GM18508 (cell line): ENCODE data around the gene NNT.
"Not testable (repeated sequence)": the region's sequence is repeated elsewhere in the genome, so short reads cannot be mapped to it uniquely, and the experiment has no call there.

Source experiments
- ATAC-seq: cut with Tn5 transposase; IDR thresholded peaks from one replicate; pipeline ENCODE4 v1.9.1; 2021; ENCODE audit warnings: moderate number of reproducible peaks; ENCODE audit not compliant: insufficient read depth, unreplicated experiment

The NNT gene

DNA sequence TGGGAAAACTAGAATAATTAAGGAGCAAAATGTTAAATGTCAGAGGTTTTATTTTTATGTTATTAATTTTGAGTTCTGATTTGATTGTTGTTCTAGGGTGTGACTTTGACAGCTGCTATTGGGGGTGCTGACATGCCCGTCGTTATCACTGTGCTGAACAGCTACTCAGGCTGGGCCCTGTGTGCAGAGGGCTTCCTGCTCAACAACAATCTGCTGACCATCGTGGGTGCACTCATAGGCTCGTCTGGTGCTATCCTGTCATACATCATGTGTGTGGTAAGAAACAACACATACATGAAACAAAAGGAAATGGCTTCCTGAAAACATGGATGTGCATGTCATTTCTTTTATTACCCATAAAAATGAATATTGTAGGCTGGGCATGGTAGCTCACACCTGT lies 56.1 kb downstream of the NNT start:
- ATAC-seq, result no peak

DNA sequence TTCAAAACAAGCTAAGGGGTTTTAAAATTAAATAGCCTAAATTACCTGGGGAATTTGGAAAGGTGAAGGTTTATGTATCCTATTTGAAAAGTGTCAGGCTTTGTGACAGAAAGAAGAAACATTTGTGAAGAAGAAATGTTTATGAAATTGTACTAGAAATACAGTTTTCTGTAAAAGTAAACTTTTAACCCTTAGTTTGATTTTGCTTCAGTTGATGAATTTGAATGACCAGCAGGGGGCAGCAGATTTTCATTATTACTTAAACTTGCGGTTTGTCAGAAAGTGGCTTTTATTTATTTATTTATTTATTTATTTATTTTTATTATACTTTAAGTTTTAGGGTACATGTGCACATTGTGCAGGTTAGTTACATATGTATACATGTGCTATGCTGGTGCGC lies 58.1 kb downstream of the NNT start:
- ATAC-seq, result no peak

DNA sequence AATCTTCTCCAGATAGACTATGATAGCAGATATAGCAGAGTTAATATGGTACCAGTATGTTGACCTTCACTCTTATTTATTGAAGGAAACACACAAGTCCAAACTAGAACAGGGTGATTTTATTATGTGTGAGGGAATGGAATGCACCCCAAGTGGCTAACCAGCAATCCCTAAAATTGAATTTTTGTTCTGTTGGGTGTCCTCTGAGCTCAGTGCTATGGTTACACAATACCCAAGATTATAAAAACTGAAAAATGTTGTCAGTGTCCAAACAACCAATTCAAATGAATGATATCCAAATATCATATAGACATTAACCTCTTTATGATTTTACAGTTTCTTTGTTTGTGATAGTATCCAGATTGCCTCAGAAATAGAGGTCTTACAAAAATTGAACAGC lies 60.9 kb downstream of the NNT start:
- no peak for ATAC-seq

DNA sequence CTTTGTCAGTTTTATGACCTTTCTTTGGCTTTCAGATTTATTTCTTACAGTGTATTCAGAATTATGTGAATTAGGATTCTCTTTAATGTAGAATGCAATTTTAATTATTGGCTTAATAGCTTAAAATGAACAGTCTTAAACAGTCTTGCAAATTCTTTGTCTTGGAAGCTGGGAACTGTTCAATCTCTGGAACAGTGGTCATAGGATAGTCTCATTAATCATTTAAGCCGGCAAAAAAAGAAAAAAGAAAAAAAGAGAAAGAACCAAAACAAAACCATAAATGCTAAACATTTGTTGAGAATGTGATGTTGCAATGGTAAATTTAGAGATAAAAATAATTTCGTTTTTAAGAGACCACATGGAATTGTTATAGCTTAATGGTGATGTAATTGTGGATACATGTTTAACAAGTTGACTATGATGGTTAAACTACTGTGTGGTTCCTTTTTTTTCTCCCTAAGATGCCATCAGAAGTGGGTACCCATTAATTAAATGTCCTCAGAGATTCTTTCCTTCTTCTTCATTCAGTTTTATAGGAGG lies 61.6 kb downstream of the NNT start:
- no peak for ATAC-seq

DNA sequence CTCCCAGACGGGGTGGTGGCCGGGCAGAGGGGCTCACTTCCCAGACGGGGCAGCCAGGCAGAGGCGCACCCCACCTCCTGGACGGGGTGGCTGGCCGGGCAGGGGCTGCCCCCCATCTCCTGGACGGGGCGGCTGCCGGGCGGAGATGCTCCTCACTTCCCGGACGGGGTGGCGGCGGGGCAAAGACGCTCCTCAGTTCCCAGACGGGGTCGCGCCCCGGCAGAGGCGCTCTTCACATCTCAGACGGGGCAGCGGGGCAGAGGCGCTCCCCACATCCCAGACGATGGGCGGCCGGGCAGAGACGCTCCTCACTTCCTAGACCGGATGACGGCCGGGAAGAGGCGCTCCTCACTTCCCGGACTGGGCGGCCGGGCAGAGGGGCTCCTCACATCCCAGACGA lies 62.8 kb downstream of the NNT start:
- ATAC-seq, result not testable (repeated sequence)

DNA sequence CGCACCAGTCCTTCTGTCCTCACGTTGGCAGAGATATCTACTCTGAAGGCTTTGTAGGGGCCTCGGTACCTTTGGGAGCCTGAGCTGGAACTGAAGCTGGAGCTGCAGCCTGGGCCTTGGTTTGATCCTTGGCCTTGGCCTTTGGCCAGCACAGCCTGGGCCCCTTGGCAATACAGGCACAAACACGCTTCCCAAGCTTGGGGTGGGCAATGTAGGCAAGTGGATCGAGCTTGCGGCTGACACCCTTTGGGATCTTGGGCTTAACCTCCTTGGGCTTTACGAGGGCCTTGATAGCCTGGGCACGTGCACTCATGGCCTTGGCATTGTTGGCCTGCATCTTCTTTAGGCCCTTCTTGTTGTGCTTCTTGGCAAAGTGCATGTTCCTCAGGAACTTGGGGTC lies 63.7 kb downstream of the NNT start:
- ATAC-seq, result not testable (repeated sequence)

DNA sequence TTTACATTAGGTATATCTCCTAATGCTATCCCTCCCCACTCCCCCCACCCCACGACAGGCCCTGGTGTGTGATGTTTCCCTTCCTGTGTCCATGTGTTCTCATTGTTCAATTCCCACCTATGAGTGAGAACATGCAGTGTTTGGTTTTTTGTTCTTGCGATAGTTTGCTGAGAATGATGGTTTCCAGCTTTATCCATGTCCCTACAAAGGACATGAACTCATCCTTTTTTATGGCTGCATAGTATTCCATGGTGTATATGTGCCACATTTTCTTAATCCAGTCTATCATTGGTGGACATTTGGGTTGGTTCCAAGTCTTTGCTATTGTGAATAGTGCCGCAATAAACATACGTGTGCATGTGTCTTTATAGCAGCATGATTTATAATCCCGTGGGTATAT lies 64.4 kb downstream of the NNT start:
- ATAC-seq, result not testable (repeated sequence)

DNA sequence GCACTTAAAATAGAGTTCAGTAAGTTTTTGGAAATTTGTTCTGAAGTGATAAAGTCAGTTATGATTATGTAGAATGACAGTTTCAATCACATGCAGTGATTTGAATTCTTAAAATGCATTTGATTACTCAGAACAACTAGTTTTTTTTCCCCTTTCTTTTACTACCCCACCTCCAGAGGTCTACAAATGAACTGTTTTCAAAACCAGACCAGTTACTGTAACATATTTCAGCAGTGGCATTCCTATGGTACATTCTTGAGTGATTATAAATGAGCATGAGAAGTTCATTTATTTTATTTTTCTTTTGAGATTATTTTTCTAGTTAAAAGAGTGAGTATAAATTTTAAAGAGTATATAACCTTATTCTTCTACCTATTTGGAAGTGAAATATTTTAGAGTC lies 71.6 kb downstream of the NNT start:
- ATAC-seq, result no peak

DNA sequence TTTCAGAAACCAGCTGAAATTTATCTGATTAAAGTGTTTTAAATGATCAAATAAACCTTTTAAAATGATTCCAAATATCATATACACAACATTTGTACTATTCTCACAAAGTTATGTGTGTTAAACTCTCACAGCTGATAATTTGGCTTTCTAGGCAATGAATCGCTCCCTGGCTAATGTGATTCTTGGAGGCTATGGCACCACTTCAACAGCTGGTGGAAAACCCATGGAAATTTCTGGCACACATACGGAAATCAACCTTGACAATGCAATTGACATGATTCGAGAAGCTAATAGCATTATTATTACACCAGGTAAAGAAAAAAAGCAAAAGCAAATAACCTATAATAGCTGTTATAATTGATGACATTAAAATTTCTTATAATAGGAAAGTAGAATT lies 72.4 kb downstream of the NNT start:
- ATAC-seq, result no peak

DNA sequence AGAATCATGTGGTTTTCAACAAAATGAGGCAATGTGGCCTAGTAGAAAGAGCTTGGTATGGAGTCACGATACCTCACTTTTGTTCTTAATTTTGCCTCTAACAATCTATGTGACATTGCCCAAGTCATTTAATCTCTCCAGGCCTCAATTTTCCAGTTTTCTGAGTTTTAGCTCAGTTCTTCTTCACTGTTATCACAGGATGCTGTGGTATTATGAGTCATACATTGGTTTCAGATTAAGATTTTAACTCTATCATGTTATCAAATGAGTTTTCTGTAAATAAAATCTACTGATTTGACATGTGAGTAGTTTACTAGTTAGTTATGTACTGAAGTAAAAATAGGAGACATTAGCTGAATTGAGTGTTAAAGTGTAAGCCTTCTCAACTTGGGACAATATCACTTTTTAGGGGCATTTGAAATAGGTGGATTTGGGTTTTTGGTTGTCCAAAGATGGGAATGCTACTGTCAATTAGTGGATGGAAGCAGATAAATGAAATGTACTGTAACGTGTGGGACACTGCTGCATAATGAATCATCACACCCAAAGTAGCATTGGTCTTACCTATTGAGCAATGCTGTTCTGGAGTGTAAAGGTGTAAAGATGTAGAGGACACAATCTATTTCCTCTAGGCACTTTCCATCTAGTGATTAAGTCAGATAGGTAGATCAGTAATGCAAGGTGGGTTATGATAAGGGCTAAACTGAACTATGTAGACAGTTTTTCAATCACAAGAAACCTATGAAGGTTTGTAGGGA lies 73.3 kb downstream of the NNT start:
- no peak for ATAC-seq

DNA sequence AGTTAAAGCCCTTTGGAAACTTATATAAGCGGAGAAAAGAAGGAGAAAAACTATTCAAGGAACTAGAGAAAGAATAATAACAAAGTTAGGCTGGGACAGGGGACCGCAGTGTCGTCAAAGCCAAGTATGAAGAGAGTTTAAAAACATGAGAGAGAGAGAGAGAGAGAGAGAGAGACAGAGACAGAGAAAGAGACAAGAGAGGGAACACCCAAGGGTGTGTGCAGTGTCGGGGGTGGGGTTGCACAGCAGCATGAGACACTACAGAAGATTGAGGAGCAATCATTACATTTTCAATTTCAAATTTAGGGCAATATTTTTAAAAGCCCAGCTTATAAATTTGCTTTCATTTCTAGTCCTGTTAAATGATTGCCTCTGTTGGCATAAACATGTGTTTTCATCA lies 74.3 kb downstream of the NNT start:
- no peak for ATAC-seq

DNA sequence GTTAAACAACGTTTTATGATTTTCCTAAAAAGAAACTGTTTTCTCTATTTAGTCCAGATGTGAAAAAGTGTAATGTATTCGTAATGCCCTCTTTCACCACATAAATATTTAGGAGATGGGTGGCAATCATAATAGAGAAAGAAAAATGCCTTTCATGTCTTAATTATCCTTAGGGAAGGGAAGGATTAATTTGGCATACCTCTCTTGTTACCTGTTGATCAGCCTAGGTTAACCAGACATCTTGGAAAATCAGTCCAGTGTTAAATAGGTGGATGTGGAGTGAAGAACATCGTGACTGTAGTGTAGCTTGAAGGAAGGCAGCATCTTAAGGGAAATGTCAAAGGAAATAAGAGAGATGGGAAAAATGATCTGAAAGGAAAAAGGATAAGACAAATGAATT lies 76.2 kb downstream of the NNT start:
- no peak for ATAC-seq

DNA sequence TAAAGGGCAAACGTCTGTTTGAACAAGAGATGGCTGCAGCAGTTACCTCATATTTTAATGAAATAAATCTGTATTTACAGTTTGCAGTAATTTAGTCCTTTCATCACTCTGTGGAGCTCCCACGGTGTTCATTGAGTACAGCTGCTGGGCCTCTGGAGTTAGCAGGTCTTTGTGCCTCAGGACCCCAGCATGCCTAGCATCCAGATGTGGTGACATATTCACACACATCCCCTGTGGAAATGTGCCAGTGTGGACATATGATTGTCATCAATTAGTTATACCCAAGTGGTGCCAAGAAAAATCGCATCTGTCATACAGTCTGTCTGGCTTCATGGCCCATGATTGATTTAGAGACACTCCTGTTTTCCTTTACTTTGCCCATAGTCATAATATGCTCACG lies 77.3 kb downstream of the NNT start:
- ATAC-seq, result no peak

DNA sequence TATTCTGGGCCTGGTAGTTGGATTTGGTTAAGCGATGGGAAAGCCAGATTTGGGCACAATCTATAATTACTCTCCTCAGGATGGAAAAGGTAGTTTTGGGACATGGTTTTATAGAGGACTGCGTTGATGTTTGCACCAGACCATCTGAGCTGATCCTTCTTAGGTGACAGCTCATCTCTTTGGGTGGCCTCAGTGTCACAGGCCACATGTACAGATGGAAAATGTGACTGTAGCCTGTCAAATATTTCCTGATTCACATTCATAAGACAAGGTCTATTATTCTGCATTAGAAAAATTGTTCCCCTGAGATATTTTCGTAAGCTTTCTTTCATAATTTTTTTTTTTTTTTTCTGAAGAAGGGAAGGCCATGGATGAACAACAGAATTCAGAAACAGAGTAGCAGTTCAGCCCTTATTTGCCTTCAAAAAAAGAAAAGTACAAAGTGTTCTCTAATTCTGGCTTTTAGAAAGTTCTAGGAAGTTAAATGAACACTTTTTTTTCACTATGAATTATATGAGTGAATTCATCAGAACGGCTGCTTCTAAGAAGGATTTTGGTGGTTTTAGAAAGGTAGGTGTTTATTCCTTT lies 81.0 kb downstream of the NNT start:
- no peak for ATAC-seq

DNA sequence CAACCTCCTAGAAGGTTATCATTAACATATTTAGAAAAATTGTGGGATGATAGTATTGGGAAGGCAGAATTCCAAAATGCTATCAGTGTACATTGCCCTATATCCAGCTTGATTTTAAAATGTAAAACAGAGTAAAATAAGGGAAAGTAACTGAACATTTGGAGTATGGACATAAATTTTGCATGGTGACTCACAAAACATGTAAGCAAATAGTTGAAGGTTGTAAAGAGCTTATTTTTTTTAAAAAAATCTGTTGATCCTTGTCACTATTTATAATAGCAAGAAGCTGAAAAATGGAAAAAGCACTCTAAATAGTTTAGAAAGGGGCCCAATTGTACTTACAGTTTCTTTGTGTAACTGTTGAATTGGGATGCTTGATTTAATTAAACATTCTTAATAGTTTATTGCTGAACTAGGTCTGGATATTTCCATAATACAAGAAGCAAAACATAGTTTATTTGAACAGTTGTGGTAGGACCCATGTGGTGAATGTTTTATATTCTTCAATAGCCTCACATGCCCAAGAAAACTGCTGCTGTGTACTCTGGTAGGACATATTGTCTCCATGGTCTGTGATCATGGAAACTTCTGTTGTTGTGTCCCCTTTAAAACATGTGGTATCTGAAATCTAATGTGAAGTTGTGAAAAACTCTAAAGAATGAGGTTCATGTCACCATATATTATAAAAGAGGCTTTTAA lies 82.4 kb downstream of the NNT start:
- no peak for ATAC-seq

DNA sequence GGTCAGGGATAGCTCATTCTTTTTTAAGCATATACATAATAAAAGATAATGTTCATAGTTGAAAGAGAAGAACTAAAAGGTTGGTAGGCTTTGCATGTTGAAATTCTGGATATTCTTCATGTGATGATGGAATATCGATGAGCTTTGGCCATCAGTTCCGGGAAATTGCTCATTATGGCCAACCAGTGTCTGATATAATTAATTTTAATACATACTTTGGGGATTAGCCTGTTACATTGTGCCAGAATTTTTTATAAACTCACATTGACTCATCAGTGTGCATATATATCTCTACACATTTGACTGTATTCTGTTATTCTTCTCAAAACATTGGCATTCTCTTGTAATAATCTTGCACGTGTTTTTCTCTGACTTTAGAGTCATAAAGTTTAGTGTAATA lies 84.3 kb downstream of the NNT start:
- no peak for ATAC-seq

DNA sequence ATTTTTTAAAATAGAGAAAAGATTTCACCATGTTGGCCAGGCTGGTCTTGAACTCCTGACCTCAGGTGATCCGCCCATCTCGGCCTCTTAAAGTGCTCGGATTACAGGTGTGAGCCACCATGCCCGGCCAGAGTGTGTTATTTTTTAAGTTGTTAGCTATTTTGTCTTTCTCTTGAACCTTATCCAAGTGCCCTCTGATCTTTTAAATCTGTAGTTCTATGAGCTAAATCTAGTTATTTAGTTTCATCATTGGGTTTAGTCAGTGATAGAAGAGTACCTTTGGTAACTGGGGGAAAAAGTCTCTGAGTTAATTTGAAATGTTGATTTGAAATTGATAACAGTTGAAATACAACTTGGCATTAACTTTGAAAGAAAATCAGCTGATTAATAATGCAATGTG lies 88.3 kb downstream of the NNT start:
- ATAC-seq, result no peak

DNA sequence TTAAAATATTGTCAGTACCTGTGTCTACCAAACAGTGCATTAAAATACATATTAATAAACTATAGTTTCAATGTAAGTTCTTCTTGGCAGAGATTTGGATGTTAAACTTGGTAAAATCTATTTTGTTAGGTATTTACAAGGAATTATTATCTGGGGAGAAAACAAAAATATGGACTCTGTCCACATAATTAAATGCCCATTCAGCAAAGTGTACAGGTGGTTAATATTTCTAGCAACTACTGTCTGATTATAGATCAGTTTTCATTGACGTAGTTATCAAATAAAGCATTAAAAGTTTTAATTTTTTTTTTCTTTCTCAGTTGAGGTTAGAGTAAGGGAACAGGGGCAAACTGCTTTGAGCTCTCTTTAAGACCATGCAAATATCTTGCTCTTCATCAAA lies 88.9 kb downstream of the NNT start:
- ATAC-seq, result no peak

DNA sequence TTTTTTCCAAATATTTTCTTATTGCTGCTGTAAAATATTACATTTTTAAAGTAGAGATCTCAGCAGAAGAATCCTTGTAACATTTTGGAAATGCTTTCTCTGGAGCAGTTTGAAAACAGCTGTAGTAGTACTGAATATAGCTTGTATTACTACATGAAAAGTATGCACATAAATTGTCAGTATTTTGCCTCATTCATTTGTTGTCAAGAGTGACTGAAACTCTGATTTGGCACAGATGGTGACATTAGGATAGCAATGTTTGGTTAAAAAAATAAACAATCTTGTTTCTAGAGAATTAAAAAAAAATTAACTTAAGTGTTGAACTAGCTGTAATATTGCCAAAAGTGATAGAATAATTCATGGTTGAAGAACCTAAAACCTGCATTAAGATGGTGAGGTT lies 90.4 kb downstream of the NNT start:
- ATAC-seq, result no peak

DNA sequence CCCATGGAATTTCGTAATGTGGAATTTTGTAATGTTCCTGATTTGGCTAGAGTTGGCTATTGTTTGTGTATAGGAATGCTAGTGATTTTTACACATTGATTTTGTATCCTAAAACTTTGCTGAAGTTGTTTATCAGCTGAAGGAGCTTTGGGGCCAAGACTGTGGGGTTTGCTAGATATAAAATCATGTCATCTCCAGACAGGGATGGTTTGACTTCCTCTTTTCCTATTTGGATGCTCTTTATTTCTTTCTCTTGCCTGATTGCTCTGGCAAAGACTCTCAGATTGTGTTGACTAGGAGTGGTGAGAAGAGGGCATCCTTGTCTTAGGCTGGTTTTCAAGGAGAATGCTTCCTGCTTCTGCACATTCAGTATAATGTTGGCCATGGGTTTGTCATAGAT lies 91.0 kb downstream of the NNT start:
- no peak for ATAC-seq

DNA sequence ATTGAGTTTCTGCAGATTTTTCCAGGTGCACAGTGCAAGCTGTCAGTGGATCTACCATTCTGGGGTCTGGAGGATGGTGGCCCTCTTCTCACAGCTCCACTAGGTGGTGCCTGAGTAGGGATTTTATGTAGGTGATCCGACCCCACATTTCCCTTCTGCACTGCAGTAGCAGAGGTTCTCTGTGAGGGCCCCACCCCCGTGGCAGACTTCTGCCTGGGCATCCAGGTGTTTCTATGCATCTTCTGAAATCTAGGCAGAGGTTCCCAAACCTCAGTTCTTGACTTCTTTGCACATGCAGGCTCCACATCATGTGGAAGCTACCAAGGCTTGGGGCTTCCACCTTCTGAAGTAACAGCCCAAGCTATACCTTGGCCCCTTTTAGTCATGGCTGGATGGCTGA lies 93.5 kb downstream of the NNT start:
- not testable (repeated sequence) for ATAC-seq

DNA sequence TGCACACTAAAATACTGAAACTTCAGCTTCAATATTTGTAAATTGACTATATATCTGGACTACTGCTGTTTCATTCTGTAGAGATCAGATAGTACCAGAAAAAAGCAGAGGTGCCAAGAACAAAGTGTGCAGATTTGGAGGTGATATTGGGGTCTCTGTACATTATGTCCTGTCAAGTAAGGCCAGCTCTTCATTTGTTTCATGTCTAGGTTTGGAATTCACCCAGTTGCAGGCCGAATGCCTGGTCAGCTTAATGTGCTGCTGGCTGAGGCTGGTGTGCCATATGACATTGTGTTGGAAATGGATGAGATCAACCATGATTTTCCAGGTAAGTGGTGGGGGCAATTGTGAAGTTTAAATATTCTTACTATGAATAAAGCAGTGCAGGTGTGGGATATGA lies 96.9 kb downstream of the NNT start:
- ATAC-seq, result no peak
